ENCODE results near the gene FN1.

The FN1 gene

GRCh38 chr2:215347878-215348277, 88.0 kb downstream of the FN1 start:
- DNase-seq (ENCODE audit: insufficient read length, low spot score) (no peak), FAIRE-seq (no peak)
- TF ChIP-seq POU2F2 (IDR thresholded peaks at IDR 0.05; ENCODE audit: low read depth, low read length) (no peak), TAF1 (IDR thresholded peaks at IDR 0.05; ENCODE audit: low read depth, low read length) (no peak), SPI1 (IDR thresholded peaks at IDR 0.05; ENCODE audit: low read depth, low read length) (no peak), PAX5 (IDR thresholded peaks at IDR 0.05; ENCODE audit: insufficient read depth, low read length, severe bottlenecking) (no peak), POLR2AphosphoS5 (IDR thresholded peaks at IDR 0.05; ENCODE audit: low read depth, low read length) (no peak), POLR2A (IDR thresholded peaks at IDR 0.05; ENCODE audit: low read depth, low read length) (no peak)

GRCh38 chr2:215338883-215339679, 96.8 kb downstream of the FN1 start:
- DNase-seq (ENCODE audit: insufficient read length, low spot score) = no peak
- TF ChIP-seq POU2F2 (IDR thresholded peaks at IDR 0.05; ENCODE audit: low read depth, low read length) (no peak), POLR2A (IDR thresholded peaks at IDR 0.05; ENCODE audit: low read depth, low read length) (no peak), POLR2AphosphoS5 (IDR thresholded peaks at IDR 0.05; ENCODE audit: low read depth, low read length) (no peak), SPI1 (IDR thresholded peaks at IDR 0.05; ENCODE audit: low read depth, low read length) (no peak), TAF1 (IDR thresholded peaks at IDR 0.05; ENCODE audit: low read depth, low read length) (no peak), PAX5 (IDR thresholded peaks at IDR 0.05; ENCODE audit: insufficient read depth, low read length, severe bottlenecking) (no peak)
- FAIRE-seq = no peak

GRCh38 chr2:215332872-215333595, 102.8 kb downstream of the FN1 start:
- no peak for DNase-seq (ENCODE audit: insufficient read length, low spot score)
- peak; percentile 83 for FAIRE-seq
- no peak for TF ChIP-seq POLR2AphosphoS5 (IDR thresholded peaks at IDR 0.05; ENCODE audit: low read depth, low read length)
- no peak for TF ChIP-seq SPI1 (IDR thresholded peaks at IDR 0.05; ENCODE audit: low read depth, low read length)
- TF ChIP-seq POLR2A (IDR thresholded peaks at IDR 0.05; ENCODE audit: low read depth, low read length) = no peak

- no peak for DNase-seq (ENCODE audit: insufficient read length, low spot score)
- TF ChIP-seq POLR2A (IDR thresholded peaks at IDR 0.05; ENCODE audit: low read depth, low read length) (no peak), PAX5 (IDR thresholded peaks at IDR 0.05; ENCODE audit: insufficient read depth, low read length, severe bottlenecking) (no peak), POLR2AphosphoS5 (IDR thresholded peaks at IDR 0.05; ENCODE audit: low read depth, low read length) (no peak), SPI1 (IDR thresholded peaks at IDR 0.05; ENCODE audit: low read depth, low read length) (no peak), POU2F2 (IDR thresholded peaks at IDR 0.05; ENCODE audit: low read depth, low read length) (no peak), TAF1 (IDR thresholded peaks at IDR 0.05; ENCODE audit: low read depth, low read length) (no peak)
- FAIRE-seq = no peak
Measured at GRCh38 chr2:215328066-215328465, 107.8 kb downstream of the FN1 start.

DNA sequence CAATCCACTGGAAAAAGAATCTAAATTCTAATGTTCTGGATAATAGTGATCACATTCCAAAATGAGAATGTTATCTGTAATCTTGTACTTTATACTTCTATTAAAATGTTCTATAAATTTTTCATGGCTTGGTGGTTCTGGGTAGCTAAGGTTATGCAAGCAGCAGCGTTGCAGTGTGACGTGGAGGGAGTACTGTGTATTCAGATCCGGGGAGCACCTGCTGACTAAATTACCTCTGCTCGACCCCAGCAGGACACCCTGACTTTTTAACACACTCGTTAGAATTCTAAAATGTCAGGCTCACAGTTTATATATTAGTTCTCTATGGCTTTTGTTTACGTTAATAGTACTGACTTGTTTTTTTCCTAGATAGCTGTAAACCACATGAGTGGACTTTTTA, 111.1 kb downstream of the FN1 start:
- FAIRE-seq (no peak), DNase-seq (ENCODE audit: insufficient read length, low spot score) (no peak)
- TF ChIP-seq POU2F2 (IDR thresholded peaks at IDR 0.05; ENCODE audit: low read depth, low read length) (no peak), POLR2A (IDR thresholded peaks at IDR 0.05; ENCODE audit: low read depth, low read length) (no peak), TAF1 (IDR thresholded peaks at IDR 0.05; ENCODE audit: low read depth, low read length) (no peak), PAX5 (IDR thresholded peaks at IDR 0.05; ENCODE audit: insufficient read depth, low read length, severe bottlenecking) (no peak), SPI1 (IDR thresholded peaks at IDR 0.05; ENCODE audit: low read depth, low read length) (no peak), POLR2AphosphoS5 (IDR thresholded peaks at IDR 0.05; ENCODE audit: low read depth, low read length) (no peak)

- FAIRE-seq = no peak
- DNase-seq (ENCODE audit: insufficient read length, low spot score) = no peak
- TF ChIP-seq POU2F2 (IDR thresholded peaks at IDR 0.05; ENCODE audit: low read depth, low read length) (no peak), POLR2A (IDR thresholded peaks at IDR 0.05; ENCODE audit: low read depth, low read length) (no peak), TAF1 (IDR thresholded peaks at IDR 0.05; ENCODE audit: low read depth, low read length) (no peak), POLR2AphosphoS5 (IDR thresholded peaks at IDR 0.05; ENCODE audit: low read depth, low read length) (no peak), PAX5 (IDR thresholded peaks at IDR 0.05; ENCODE audit: insufficient read depth, low read length, severe bottlenecking) (no peak), SPI1 (IDR thresholded peaks at IDR 0.05; ENCODE audit: low read depth, low read length) (no peak)
Measured at GRCh38 chr2:215320679-215321078, 115.2 kb downstream of the FN1 start.

DNA sequence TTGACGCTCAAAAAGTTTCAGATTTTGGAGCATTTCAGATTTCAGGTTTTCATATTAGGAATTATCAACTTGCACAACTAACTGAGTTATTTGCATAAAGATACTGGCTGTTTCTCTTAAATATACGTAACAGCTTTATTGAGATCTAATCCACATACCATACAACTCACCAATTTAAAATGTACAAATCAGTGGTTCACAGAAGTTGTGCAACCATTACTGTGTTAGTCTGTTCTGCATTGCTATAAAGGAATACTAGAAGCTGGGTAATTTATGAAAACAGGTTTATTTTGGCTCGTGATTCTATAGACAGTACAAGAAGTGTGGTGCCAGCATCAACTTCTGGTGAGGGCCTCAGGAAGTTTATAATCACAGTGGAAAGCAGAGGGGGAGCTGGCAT, 115.8 kb downstream of the FN1 start:
- DNase-seq (ENCODE audit: insufficient read length, low spot score) = no peak
- no peak for TF ChIP-seq TAF1 (IDR thresholded peaks at IDR 0.05; ENCODE audit: low read depth, low read length)
- no peak for TF ChIP-seq SPI1 (IDR thresholded peaks at IDR 0.05; ENCODE audit: low read depth, low read length)
- TF ChIP-seq POLR2A (IDR thresholded peaks at IDR 0.05; ENCODE audit: low read depth, low read length) = no peak
- TF ChIP-seq POU2F2 (IDR thresholded peaks at IDR 0.05; ENCODE audit: low read depth, low read length) = no peak
- TF ChIP-seq PAX5 (IDR thresholded peaks at IDR 0.05; ENCODE audit: insufficient read depth, low read length, severe bottlenecking) = no peak
- no peak for TF ChIP-seq POLR2AphosphoS5 (IDR thresholded peaks at IDR 0.05; ENCODE audit: low read depth, low read length)
- no peak for FAIRE-seq

DNA sequence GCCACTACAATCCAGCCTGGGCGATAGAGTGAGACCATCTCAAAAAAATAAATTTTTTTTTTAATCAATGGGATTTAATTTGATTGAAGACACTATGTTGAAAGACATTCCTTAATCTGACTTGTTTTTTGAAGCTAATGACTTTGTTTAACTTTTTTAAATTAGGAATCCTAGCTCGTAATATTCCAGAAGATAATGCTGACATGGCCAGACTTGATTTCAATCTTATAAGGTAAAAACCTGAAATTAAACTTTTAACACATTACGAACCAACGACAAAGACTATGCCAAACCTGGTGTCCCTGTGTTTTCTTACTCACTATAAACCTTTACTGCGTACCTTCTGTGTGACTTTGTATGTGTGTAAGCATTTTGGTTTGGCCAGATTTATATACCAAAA, 116.4 kb downstream of the FN1 start:
- FAIRE-seq (no peak), DNase-seq (ENCODE audit: insufficient read length, low spot score) (no peak)
- TF ChIP-seq TAF1 (IDR thresholded peaks at IDR 0.05; ENCODE audit: low read depth, low read length) (no peak), POLR2AphosphoS5 (IDR thresholded peaks at IDR 0.05; ENCODE audit: low read depth, low read length) (no peak), POU2F2 (IDR thresholded peaks at IDR 0.05; ENCODE audit: low read depth, low read length) (no peak), POLR2A (IDR thresholded peaks at IDR 0.05; ENCODE audit: low read depth, low read length) (no peak), PAX5 (IDR thresholded peaks at IDR 0.05; ENCODE audit: insufficient read depth, low read length, severe bottlenecking) (no peak)

- no peak for DNase-seq (ENCODE audit: insufficient read length, low spot score)
- no peak for FAIRE-seq
- TF ChIP-seq POLR2AphosphoS5 (IDR thresholded peaks at IDR 0.05; ENCODE audit: low read depth, low read length) = no peak
- no peak for TF ChIP-seq POU2F2 (IDR thresholded peaks at IDR 0.05; ENCODE audit: low read depth, low read length)
- TF ChIP-seq POLR2A (IDR thresholded peaks at IDR 0.05; ENCODE audit: low read depth, low read length) = no peak
- TF ChIP-seq PAX5 (IDR thresholded peaks at IDR 0.05; ENCODE audit: insufficient read depth, low read length, severe bottlenecking) = no peak
- no peak for TF ChIP-seq TAF1 (IDR thresholded peaks at IDR 0.05; ENCODE audit: low read depth, low read length)
- no peak for TF ChIP-seq SPI1 (IDR thresholded peaks at IDR 0.05; ENCODE audit: low read depth, low read length)
Measured at GRCh38 chr2:215316336-215316735, 119.5 kb downstream of the FN1 start.

Measured in GM12891 (cell line).